Measurements from ENCODE around the gene CD200R1L. TPM values are rescaled to one million over a fixed set of nuclear protein-coding genes. Genes with fewer than 3 reads are reported as not detected.

The CD200R1L gene
- total RNA-seq, 2 donors from 2014 or later = not detected

Other genes starting within 250 kb of the CD200R1L start
- not detected for gene CCDC80, start 205.7 kb downstream of the CD200R1L start, total RNA-seq
- gene CD200R1, start 128.2 kb upstream of the CD200R1L start, total RNA-seq = 1 to 10 TPM; 1.4 to 2.2 TPM
- 10 to 100 TPM; 27.0 to 28.7 TPM for gene GTPBP8, start 144.1 kb upstream of the CD200R1L start, total RNA-seq

All from activated T-cell treated with anti-CD3 and anti-CD28 coated beads, Interleukin-2, amount 50 U/mL, for 72 hours (primary cell).